H1 (cell line): ENCODE data around the gene ERICH2. TPM values are rescaled to one million over a fixed set of nuclear protein-coding genes. Genes with fewer than 3 reads are reported as not detected.

ENCODE experiments used
- CTCF ChIA-PET: fragments of 300-600 bp; sonication (Branson Sonifier 250); formaldehyde crosslinking; loops from one replicate; lab custom pipeline; 2021; ENCODE audit not compliant: partially characterized antibody; lab: Charles Lee
- POLR2A ChIA-PET: fragments of 300-600 bp; sonication (Branson Sonifier 250); formaldehyde crosslinking; loops from one replicate; lab custom pipeline; 2021; ENCODE audit warnings: inconsistent platforms; ENCODE audit not compliant: partially characterized antibody; lab: Charles Lee
- DNase-seq, 2 experiments: peaks; one replicate each; pipeline versions ENCODE4 v3.0.0 to v3.0.0-alpha.2; 2010 to 2022; ENCODE audit warnings: low spot score in 2 of 2, low read depth in 1 of 2, mixed read lengths in 1 of 2
- FAIRE-seq: peaks from 2 replicates; lab custom pipeline; 2011; peaks lifted over from hg19 to GRCh38; lab: Jason Lieb, UNC
- H2AFZ ChIP-seq: 2 replicates; pipeline ENCODE4 v1.8.1; 2012; ENCODE audit warnings: low read length, inconsistent platforms
- H2AK5ac ChIP-seq: 2 replicates; pipeline ENCODE4 v1.6.1; 2013; ENCODE audit warnings: low read depth, low read length
- H2BK120ac ChIP-seq: replicated peaks from 2 replicates; pipeline ENCODE3; 2013; ENCODE audit warnings: low read depth, low read length, inconsistent platforms
- H2BK12ac ChIP-seq: 2 replicates; pipeline ENCODE4 v1.6.1; 2013; ENCODE audit warnings: low read depth, low read length
- H2BK15ac ChIP-seq: 2 replicates; pipeline ENCODE4 v1.6.1; 2013; ENCODE audit warnings: low read length
- H2BK20ac ChIP-seq: 2 replicates; pipeline ENCODE4 v1.6.1; 2013; ENCODE audit warnings: low read length
- H2BK5ac ChIP-seq: 2 replicates; pipeline ENCODE4 v1.6.1; 2013; ENCODE audit warnings: low read depth, low read length
- H3K14ac ChIP-seq: 2 replicates; pipeline ENCODE4 v1.6.1; 2013; ENCODE audit warnings: inconsistent platforms; ENCODE audit not compliant: insufficient read length
- H3K18ac ChIP-seq: 2 replicates; pipeline ENCODE4 v1.6.1; 2013; ENCODE audit warnings: low read length; ENCODE audit errors: extremely low read depth
- H3K23ac ChIP-seq: 2 replicates; pipeline ENCODE4 v1.6.1; 2013; ENCODE audit warnings: inconsistent platforms; ENCODE audit not compliant: insufficient read length
- H3K23me2 ChIP-seq: 2 replicates; pipeline ENCODE4 v1.6.1; 2013; ENCODE audit warnings: low read depth, low read length
- H3K27ac ChIP-seq: 2 replicates; pipeline ENCODE4 v1.6.1; 2011; ENCODE audit warnings: low read depth, low read length, inconsistent platforms
- H3K27me3 ChIP-seq, 4 experiments: replicated peaks in 1 of 4; 1 replicate in 1 of 4; 2 replicates in 3 of 4; pipeline versions ENCODE4 v1.6.1 to v1.8.1; 2011 to 2013; ENCODE audit warnings: low read length in 3 of 4, mild to moderate bottlenecking in 3 of 4, inconsistent platforms in 2 of 4, mixed read lengths in 2 of 4, moderate library complexity in 1 of 4; ENCODE audit not compliant: control insufficient read depth in 3 of 4, insufficient read depth in 3 of 4; ENCODE audit errors: extremely low read depth in 1 of 4
- H3K36me3 ChIP-seq, 4 experiments: 2 replicates each; pipeline versions ENCODE4 v1.6.1 to v1.8.1; 2011 to 2013; ENCODE audit warnings: mild to moderate bottlenecking in 4 of 4, low read length in 3 of 4, moderate library complexity in 2 of 4, control low read depth in 1 of 4, inconsistent platforms in 1 of 4; ENCODE audit not compliant: insufficient read depth in 4 of 4, control insufficient read depth in 2 of 4
- H3K4ac ChIP-seq: replicated peaks from 2 replicates; pipeline ENCODE3; 2013; ENCODE audit warnings: low read length, low read depth, mixed read lengths, inconsistent platforms; ENCODE audit not compliant: insufficient read length
- H3K4me1 ChIP-seq, 4 experiments: replicated peaks in 1 of 4; 1 replicate in 1 of 4; 2 replicates in 3 of 4; pipeline versions ENCODE4 v1.6.1 to v1.8.1; 2011 to 2013; ENCODE audit warnings: low read length in 3 of 4, inconsistent platforms in 2 of 4, mixed read lengths in 1 of 4; ENCODE audit not compliant: insufficient read depth in 4 of 4, control insufficient read depth in 3 of 4
- H3K4me2 ChIP-seq, 2 experiments: 2 replicates each; pipeline versions ENCODE4 v1.6.1 to v1.8.1; 2011 to 2013; ENCODE audit warnings: low read depth in 2 of 2, low read length in 2 of 2, control low read depth in 1 of 2, inconsistent platforms in 1 of 2, mild to moderate bottlenecking in 1 of 2; ENCODE audit not compliant: insufficient read depth in 1 of 2
- H3K4me3 ChIP-seq, 4 experiments: fragments of 200-600, 300-600 bp in 1 of 4; sonication (generic), shearing (Covaris generic), sonication (Bioruptor Twin) in 1 of 4; 2 replicates each; pipeline versions ENCODE4 v1.5.1 to v1.8.1; 2011 to 2016; ENCODE audit warnings: low read length in 4 of 4, low read depth in 3 of 4, control low read depth in 2 of 4, inconsistent platforms in 2 of 4, mild to moderate bottlenecking in 2 of 4, mixed read lengths in 1 of 4, moderate library complexity in 1 of 4; ENCODE audit not compliant: insufficient read depth in 2 of 4; ENCODE audit errors: extremely low read depth in 1 of 4
- H3K56ac ChIP-seq: replicated peaks from 2 replicates; pipeline ENCODE3; 2013; ENCODE audit warnings: low read depth, mild to moderate bottlenecking, mixed read lengths, low read length, inconsistent platforms; ENCODE audit not compliant: insufficient read length
- H3K79me1 ChIP-seq: 2 replicates; pipeline ENCODE4 v1.6.1; 2013; ENCODE audit warnings: low read depth, low read length, control low read depth
- H3K79me2 ChIP-seq, 2 experiments: 2 replicates each; pipeline versions ENCODE4 v1.6.1 to v1.8.1; 2012 to 2013; ENCODE audit warnings: low read length in 2 of 2, mild to moderate bottlenecking in 2 of 2, inconsistent platforms in 1 of 2; ENCODE audit not compliant: insufficient read depth in 2 of 2, control insufficient read depth in 1 of 2
- H3K9ac ChIP-seq, 4 experiments: replicated peaks in 1 of 4; 1 replicate in 1 of 4; 2 replicates in 3 of 4; pipeline versions ENCODE4 v1.6.1 to v1.8.1; 2011 to 2013; ENCODE audit warnings: low read depth in 3 of 4, low read length in 3 of 4, control low read depth in 2 of 4, mild to moderate bottlenecking in 2 of 4, moderate library complexity in 2 of 4, inconsistent platforms in 1 of 4; ENCODE audit errors: extremely low read depth in 1 of 4
- H3K9me3 ChIP-seq, 2 experiments: 2 replicates each; pipeline versions ENCODE4 v1.6.1 to v1.8.1; 2012 to 2013; ENCODE audit warnings: mild to moderate bottlenecking in 2 of 2, moderate library complexity in 2 of 2, control low read depth in 1 of 2, inconsistent platforms in 1 of 2, low read depth in 1 of 2, low read length in 1 of 2, mixed read lengths in 1 of 2; ENCODE audit not compliant: insufficient read depth in 2 of 2
- H4K20me1 ChIP-seq, 2 experiments: replicated peaks in 1 of 2; 2 replicates each; pipeline versions ENCODE3 to v1.8.1; 2011 to 2013; ENCODE audit warnings: inconsistent platforms in 2 of 2, low read length in 2 of 2, mild to moderate bottlenecking in 1 of 2; ENCODE audit not compliant: insufficient read depth in 2 of 2, control insufficient read depth in 1 of 2
- H4K5ac ChIP-seq: 2 replicates; pipeline ENCODE4 v1.6.1; 2013; ENCODE audit warnings: low read length, low read depth, mixed read lengths, inconsistent platforms; ENCODE audit not compliant: insufficient read length
- H4K8ac ChIP-seq: 2 replicates; pipeline ENCODE4 v1.8.0; 2013; ENCODE audit warnings: mild to moderate bottlenecking, moderate library complexity, low read length, inconsistent platforms; ENCODE audit not compliant: insufficient read depth; ENCODE audit errors: extremely low read depth
- H4K91ac ChIP-seq: replicated peaks from 2 replicates; pipeline ENCODE3; 2013; ENCODE audit warnings: low read length, mixed read lengths, inconsistent platforms; ENCODE audit not compliant: insufficient read length
- BRCA1 ChIP-seq: IDR thresholded peaks from 2 replicates; pipeline ENCODE4 v1.6.1; 2012; ENCODE audit warnings: low read depth, low read length, improper control_type of control experiment
- MAX ChIP-seq: IDR thresholded peaks from 2 replicates; pipeline ENCODE4 v1.6.1; 2012; ENCODE audit warnings: inconsistent platforms
- RAD21 ChIP-seq, 2 experiments: IDR thresholded peaks in 1 of 2; conservative IDR thresholded peaks in 1 of 2; 2 replicates each; pipeline ENCODE4 v1.6.1; 2011; ENCODE audit warnings: low read depth in 2 of 2, low read length in 2 of 2, improper control_type of control experiment in 1 of 2, inconsistent platforms in 1 of 2, mild to moderate bottlenecking in 1 of 2, moderate library complexity in 1 of 2
- SP4 ChIP-seq: IDR thresholded peaks from 2 replicates; pipeline ENCODE4 v1.6.1; 2012; ENCODE audit warnings: low read length, inconsistent platforms
- TAF1 ChIP-seq: IDR thresholded peaks from 2 replicates; pipeline ENCODE4 v1.6.1; 2011; ENCODE audit warnings: mild to moderate bottlenecking, low read depth, low read length
- YY1 ChIP-seq: IDR thresholded peaks from 2 replicates; pipeline ENCODE4 v1.6.1; 2011; ENCODE audit warnings: low read depth, mild to moderate bottlenecking, low read length
- WGBS, 2 experiments: shearing (Covaris generic) in 1 of 2; methylation state at CpG; one replicate each; pipeline versions ENCODE4 v1.1.6 to v1.1.7; 2013 to 2015; ENCODE audit warnings: low lambda C conversion rate in 2 of 2, mixed read lengths in 2 of 2, inconsistent platforms in 1 of 2, low coverage in 1 of 2, missing lambda C conversion rate in 1 of 2; ENCODE audit not compliant: insufficient replicate concordance in 2 of 2, insufficient coverage in 1 of 2, insufficient read length in 1 of 2; ENCODE audit errors: extremely low coverage in 1 of 2, missing lambda C conversion rate in 1 of 2; 5-methylcytosine and 5-hydroxymethylcytosine counted together
- polyA plus RNA-seq, 7 experiments: library from polyadenylated mRNA; depleted of rRNA in 3 of 7; stranded (reverse) in 5 of 7; unstranded in 2 of 7; fragments of >200 nt in 5 of 7; fragments of 200-250 nt in 2 of 7; gene quantifications; 1 replicate in 5 of 7; 2 replicates in 1 of 7; 4 replicates in 1 of 7; pipeline versions ENCODE4 v1.2.1 to v1.2.3, GENCODE V29; 2011 to 2013; ENCODE audit warnings: missing spikeins in 2 of 7, mixed read lengths in 2 of 7
- total RNA-seq: library from RNA; stranded (reverse); fragmentation: NEBNext Ultra II Directional; extraction: Animal tissue kit (Norgen Biotek cat#: 25700); gene quantifications from 2 replicates; pipeline ENCODE4 v1.2.1, GENCODE V29; 2021
- TF ChIP-seq, protein P1 (sequence below), 3 experiments: IDR thresholded peaks; 1 replicate in 2 of 3; 2 replicates in 1 of 3; pipeline versions ENCODE4 v1.5.1 to v1.6.1; 2011; ENCODE audit warnings: low read length in 3 of 3, mild to moderate bottlenecking in 3 of 3, inconsistent platforms in 2 of 3, low read depth in 1 of 3, moderate library complexity in 1 of 3; ENCODE audit not compliant: insufficient read depth in 1 of 3; ENCODE audit errors: control extremely low read depth in 1 of 3
- TF ChIP-seq, protein P2 (sequence below): IDR thresholded peaks from 2 replicates; pipeline ENCODE4 v1.6.1; 2012; ENCODE audit warnings: low read length, inconsistent platforms

Gene ERICH2
- total and polyA plus RNA-seq, 2 of the 8 experiments (the other 6 are each of a cell fraction or from before 2014, with no cell fraction given) = 0.20 to 2.1 TPM

- H3K23me2 ChIP-seq = no peaks in the 10 kb centered on the region
- H2BK5ac ChIP-seq = no peak overlapping the region
- H3K79me1 ChIP-seq = no peaks in the 10 kb centered on the region
- no peaks in the 10 kb centered on the region for H3K36me3 ChIP-seq
- POLR2A ChIA-PET = interaction anchor here (0.9 to 1.4 kb wide), 2 partner anchors 22 to 26 kb away, joined by 4 to 5 read pairs; no protein-coding TSS in a partner anchor
- CTCF ChIA-PET = interaction anchor here (0.6 to 9.4 kb wide), 32 partner anchors 12 to 1118 kb away, joined by 3 to 94 read pairs (median 4); no protein-coding TSS in a partner anchor
- no peak overlapping the region for H2BK120ac ChIP-seq
- H2BK20ac ChIP-seq = no peak overlapping the region
- no peak overlapping the region for H3K4me2 ChIP-seq
- FAIRE-seq = no peak
- H4K8ac ChIP-seq = peak overlapping the region; percentile 43; the same call in 1 of the 2 replicates
- no peaks in the 10 kb centered on the region for H3K4me1 ChIP-seq
- H2BK15ac ChIP-seq = no peak overlapping the region
- H3K79me2 ChIP-seq = no peaks in the 10 kb centered on the region
- WGBS, 2 experiments = 74% methylated on average over 10 of the region's 10 CpGs; no CpG with 5 or more reads in 1 of the 2 experiments
- H3K27me3 ChIP-seq = peaks cover 0 to 2% (median 0%) of the 10 kb centered on the region in 4 experiments; a peak in 1 of 7 replicates
- H4K5ac ChIP-seq = no peak overlapping the region
- H3K27ac ChIP-seq = no peak overlapping the region
- peak overlapping the region; percentile 98 for H2AFZ ChIP-seq
- no peak overlapping the region for H4K91ac ChIP-seq
- no peak overlapping the region for H2AK5ac ChIP-seq
- no peak overlapping the region for H3K4ac ChIP-seq
- H3K18ac ChIP-seq = no peak overlapping the region
- no peaks in the 10 kb centered on the region for H4K20me1 ChIP-seq
- no peaks in the 10 kb centered on the region for H3K9me3 ChIP-seq
- H3K14ac ChIP-seq = no peak overlapping the region
- H2BK12ac ChIP-seq = no peak overlapping the region
- no peak overlapping the region for H3K23ac ChIP-seq
- no peak overlapping the region for H3K56ac ChIP-seq
- H3K9ac ChIP-seq = no peak overlapping the region
- DNase-seq = peak in 1 of 2 experiments; percentile 80
- H3K4me3 ChIP-seq = no peak overlapping the region
- TF ChIP-seq, protein P1, sequence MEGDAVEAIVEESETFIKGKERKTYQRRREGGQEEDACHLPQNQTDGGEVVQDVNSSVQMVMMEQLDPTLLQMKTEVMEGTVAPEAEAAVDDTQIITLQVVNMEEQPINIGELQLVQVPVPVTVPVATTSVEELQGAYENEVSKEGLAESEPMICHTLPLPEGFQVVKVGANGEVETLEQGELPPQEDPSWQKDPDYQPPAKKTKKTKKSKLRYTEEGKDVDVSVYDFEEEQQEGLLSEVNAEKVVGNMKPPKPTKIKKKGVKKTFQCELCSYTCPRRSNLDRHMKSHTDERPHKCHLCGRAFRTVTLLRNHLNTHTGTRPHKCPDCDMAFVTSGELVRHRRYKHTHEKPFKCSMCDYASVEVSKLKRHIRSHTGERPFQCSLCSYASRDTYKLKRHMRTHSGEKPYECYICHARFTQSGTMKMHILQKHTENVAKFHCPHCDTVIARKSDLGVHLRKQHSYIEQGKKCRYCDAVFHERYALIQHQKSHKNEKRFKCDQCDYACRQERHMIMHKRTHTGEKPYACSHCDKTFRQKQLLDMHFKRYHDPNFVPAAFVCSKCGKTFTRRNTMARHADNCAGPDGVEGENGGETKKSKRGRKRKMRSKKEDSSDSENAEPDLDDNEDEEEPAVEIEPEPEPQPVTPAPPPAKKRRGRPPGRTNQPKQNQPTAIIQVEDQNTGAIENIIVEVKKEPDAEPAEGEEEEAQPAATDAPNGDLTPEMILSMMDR (IDR thresholded peaks at IDR 0.05; ENCODE audit: control extremely low read depth in 1 of 3, insufficient read depth in 1 of 3, low read depth in 1 of 3, low read length in 3 of 3) = peak; percentile 60 to 74 (median 70)
- TF ChIP-seq RAD21 (IDR thresholded peaks at IDR 0.05 in 1 of 2, conservative IDR thresholded peaks at IDR 0.05 in 1 of 2; ENCODE audit: low read depth in 2 of 2, low read length in 2 of 2) (peak; percentile 44 to 57), SP4 (no peak), MAX (0 out of 2 replicates have a peak, but pooled peaks have one; percentile 34), YY1 (peak; percentile 92), TAF1 (no peak), BRCA1 (no peak)
- TF ChIP-seq, protein P2, sequence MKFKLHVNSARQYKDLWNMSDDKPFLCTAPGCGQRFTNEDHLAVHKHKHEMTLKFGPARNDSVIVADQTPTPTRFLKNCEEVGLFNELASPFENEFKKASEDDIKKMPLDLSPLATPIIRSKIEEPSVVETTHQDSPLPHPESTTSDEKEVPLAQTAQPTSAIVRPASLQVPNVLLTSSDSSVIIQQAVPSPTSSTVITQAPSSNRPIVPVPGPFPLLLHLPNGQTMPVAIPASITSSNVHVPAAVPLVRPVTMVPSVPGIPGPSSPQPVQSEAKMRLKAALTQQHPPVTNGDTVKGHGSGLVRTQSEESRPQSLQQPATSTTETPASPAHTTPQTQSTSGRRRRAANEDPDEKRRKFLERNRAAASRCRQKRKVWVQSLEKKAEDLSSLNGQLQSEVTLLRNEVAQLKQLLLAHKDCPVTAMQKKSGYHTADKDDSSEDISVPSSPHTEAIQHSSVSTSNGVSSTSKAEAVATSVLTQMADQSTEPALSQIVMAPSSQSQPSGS = no peak
Observed at GRCh38 chr2:170845343-170845742, 75.2 kb downstream of the ERICH2 start.
